HCT116 (cell line): ENCODE measurements around the gene ABLIM1. TPM values are rescaled to one million over a fixed set of nuclear protein-coding genes. Genes with fewer than 3 reads are reported as not detected.

Experiments used
- ATAC-seq: fragments of 200-7000 bp; cut with Tn5 transposase; 2 replicates; pipeline ENCODE4 v1.9.1; 2020; ENCODE audit warnings: mild to moderate bottlenecking, moderate library complexity
- BruUV-seq: library from RNA; stranded (reverse); fragments of 400-500 nt; replicated peaks from 2 replicates; lab custom pipeline; 2021; lab: Mats Ljungman, UMichigan
- CTCF ChIA-PET: fragments of 300-600 bp; sonication (Branson Sonifier 250); formaldehyde crosslinking; loops from one replicate; lab custom pipeline; 2021; ENCODE audit warnings: antibody characterized with exemption; lab: Charles Lee
- POLR2A ChIA-PET: fragments of 300-600, 350-600 bp; sonication (Branson Sonifier 250); formaldehyde crosslinking; loops from one replicate; lab custom pipeline; 2021; ENCODE audit warnings: antibody characterized with exemption; lab: Charles Lee
- RAD21 ChIA-PET, 2 experiments: fragments of 300-600 bp; sonication (Branson Sonifier 250); formaldehyde crosslinking; loops; one replicate each; lab custom pipeline; 2023; ENCODE audit warnings: low total read pairs in 2 of 2; ENCODE audit not compliant: uncharacterized antibody in 2 of 2, unreplicated experiment in 2 of 2, low non-redundant PET in 1 of 2; lab: Charles Lee
- DNase-seq: peaks from one replicate; pipeline ENCODE4 v3.0.0-alpha.2; 2010; ENCODE audit warnings: low read depth, low spot score
- H2AFZ ChIP-seq: fragments of 200-600 bp; shearing (Covaris generic), sonication (generic); 2 replicates; pipeline ENCODE4 v1.6.1; 2017; ENCODE audit warnings: low read depth, mixed run types, mixed read lengths, antibody characterized with exemption, low read length; ENCODE audit not compliant: poor library complexity, severe bottlenecking
- H3K27ac ChIP-seq: 2 replicates; pipeline ENCODE4 v1.5.1; 2012; ENCODE audit warnings: low read depth, low read length
- H3K27me3 ChIP-seq: fragments of 200-600 bp; sonication (generic); 2 replicates; pipeline ENCODE4 v1.6.1; 2016; ENCODE audit warnings: mixed run types, low read length, mixed read lengths; ENCODE audit not compliant: insufficient read depth
- H3K36me3 ChIP-seq, 2 experiments: fragments of 200-500 bp in 1 of 2; fragments of 200-600 bp in 1 of 2; sonication (Bioruptor generic) in 1 of 2; sonication (generic) in 1 of 2; 2 replicates each; pipeline versions ENCODE4 v1.5.1 to v1.6.1; 2014 to 2016; ENCODE audit warnings: low read length in 2 of 2, inconsistent platforms in 1 of 2, mixed read lengths in 1 of 2, mixed run types in 1 of 2; ENCODE audit not compliant: insufficient read depth in 2 of 2, control insufficient read depth in 1 of 2
- H3K4me1 ChIP-seq, 2 experiments: fragments of 200-600 bp in 1 of 2; sonication (generic) in 1 of 2; 2 replicates each; pipeline versions ENCODE4 v1.5.1 to v1.6.1; 2012 to 2017; ENCODE audit warnings: low read length in 2 of 2, inconsistent platforms in 1 of 2, mild to moderate bottlenecking in 1 of 2, mixed read lengths in 1 of 2, mixed run types in 1 of 2, moderate library complexity in 1 of 2; ENCODE audit not compliant: insufficient read depth in 2 of 2, control insufficient read depth in 1 of 2
- H3K4me2 ChIP-seq: fragments of 200-600 bp; sonication (generic); 2 replicates; pipeline ENCODE4 v1.6.1; 2017; ENCODE audit warnings: mixed run types, low read length, mixed read lengths
- H3K4me3 ChIP-seq, 2 experiments: fragments of 200-600 bp in 1 of 2; sonication (generic) in 1 of 2; replicated peaks in 1 of 2; 2 replicates each; pipeline ENCODE4 v1.5.1; 2011 to 2016; ENCODE audit warnings: low read length in 2 of 2, control low read depth in 1 of 2, low read depth in 1 of 2, mild to moderate bottlenecking in 1 of 2, mixed read lengths in 1 of 2, mixed run types in 1 of 2
- H3K79me2 ChIP-seq: fragments of 200-600 bp; sonication (generic); 2 replicates; pipeline ENCODE4 v1.6.1; 2017; ENCODE audit warnings: mild to moderate bottlenecking, mixed run types, low read length, moderate library complexity, mixed read lengths; ENCODE audit not compliant: insufficient read depth
- H3K9ac ChIP-seq: fragments of 200-600 bp; sonication (generic); 2 replicates; pipeline ENCODE4 v1.6.1; 2016; ENCODE audit warnings: low read length, mixed read lengths
- H3K9me2 ChIP-seq: fragments of 200-600 bp; sonication (generic), shearing (Covaris generic); 2 replicates; pipeline ENCODE4 v1.6.1; 2017; ENCODE audit warnings: mixed run types, mild to moderate bottlenecking, moderate library complexity; ENCODE audit not compliant: insufficient read depth
- H3K9me3 ChIP-seq, 2 experiments: fragments of 200-500 bp in 1 of 2; fragments of 200-600 bp in 1 of 2; sonication (Bioruptor generic) in 1 of 2; sonication (generic) in 1 of 2; 2 replicates each; pipeline ENCODE4 v1.6.1; 2014 to 2017; ENCODE audit warnings: low read length in 2 of 2, mixed read lengths in 2 of 2, inconsistent platforms in 1 of 2, low read depth in 1 of 2, mild to moderate bottlenecking in 1 of 2, mixed run types in 1 of 2, moderate library complexity in 1 of 2; ENCODE audit not compliant: control insufficient read depth in 1 of 2, insufficient read depth in 1 of 2
- H4K20me1 ChIP-seq: fragments of 200-600 bp; sonication (generic), shearing (Covaris generic); 2 replicates; pipeline ENCODE4 v1.6.1; 2017; ENCODE audit warnings: mixed run types, mild to moderate bottlenecking, moderate library complexity; ENCODE audit not compliant: insufficient read depth
- CBX3 ChIP-seq: IDR thresholded peaks from 2 replicates; pipeline ENCODE4 v1.6.1; 2012; ENCODE audit warnings: low read depth
- CEBPB ChIP-seq: IDR thresholded peaks from 2 replicates; pipeline ENCODE4 v1.6.1; 2012; ENCODE audit warnings: low read depth
- SP1 ChIP-seq: IDR thresholded peaks from 2 replicates; pipeline ENCODE4 v1.6.1; 2012; ENCODE audit warnings: low read depth
- SRF ChIP-seq: IDR thresholded peaks from 2 replicates; pipeline ENCODE4 v1.6.1; 2012; ENCODE audit warnings: low read depth
- YY1 ChIP-seq: IDR thresholded peaks from 2 replicates; pipeline ENCODE4 v1.6.1; 2011; ENCODE audit warnings: low read length, low read depth, moderate library complexity, mild to moderate bottlenecking; ENCODE audit not compliant: insufficient replicate concordance; ENCODE audit errors: extremely low read depth
- ZFX ChIP-seq: fragments of 450-650 bp; IDR thresholded peaks from 2 replicates; pipeline ENCODE4 v1.6.1; 2017
- intact Hi-C: fragments of 100-400 bp; cut with micrococcal nuclease; formaldehyde crosslinking; loops from 2 replicates; pipeline ENCODE4 v1.10.0; 2022
- total RNA-seq: library from RNA; stranded (reverse); gene quantifications from one replicate; pipeline ENCODE4 v1.2.1, GENCODE V29; 2021; ENCODE audit not compliant: unreplicated experiment
- TF ChIP-seq, protein P1 (sequence below): IDR thresholded peaks from 2 replicates; pipeline ENCODE4 v1.6.1; 2012
- TF ChIP-seq, protein P2 (sequence below): IDR thresholded peaks from 2 replicates; pipeline ENCODE4 v1.6.1; 2011; ENCODE audit warnings: mild to moderate bottlenecking, low read length, moderate library complexity; ENCODE audit not compliant: insufficient replicate concordance; ENCODE audit errors: extremely low read depth
- TF ChIP-seq, protein P3 (sequence below): IDR thresholded peaks from 2 replicates; pipeline ENCODE4 v1.6.1; 2012; ENCODE audit warnings: low read depth
- TF ChIP-seq, protein P4 (sequence below), 3 experiments: fragments of 200-600 bp in 1 of 3; sonication (generic) in 1 of 3; IDR thresholded peaks in 2 of 3; conservative IDR thresholded peaks in 1 of 3; 2 replicates each; pipeline ENCODE4 v1.5.1; 2012 to 2017; ENCODE audit warnings: low read depth in 2 of 3, low read length in 2 of 3, antibody characterized with exemption in 1 of 3, borderline replicate concordance in 1 of 3, control low read depth in 1 of 3, mild to moderate bottlenecking in 1 of 3, mixed read lengths in 1 of 3, mixed run types in 1 of 3, moderate library complexity in 1 of 3; ENCODE audit not compliant: insufficient read depth in 1 of 3

Gene ABLIM1
- total RNA-seq, 1 experiment from 2014 or later, result 96.2 TPM

DNA sequence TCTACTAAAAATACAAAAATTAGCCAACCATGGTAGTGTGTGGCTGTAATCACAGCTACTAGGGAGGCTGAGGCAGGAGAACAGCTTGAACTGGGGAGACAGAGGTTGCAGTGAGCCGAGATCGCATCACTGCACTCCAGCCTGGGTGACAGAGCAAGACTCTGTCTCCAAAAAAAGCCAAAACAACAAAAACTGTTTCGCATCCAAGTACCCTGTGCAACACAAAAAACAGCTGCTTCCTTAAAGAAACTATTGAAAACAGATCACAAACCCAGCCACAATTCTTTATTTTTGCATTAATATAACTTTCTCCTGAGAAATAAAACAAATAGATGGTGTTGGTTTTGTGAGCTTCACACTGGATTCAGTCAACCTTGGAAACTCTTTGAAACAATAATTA is 141.7 kb downstream of the ABLIM1 start:
- H3K79me2 ChIP-seq, result peaks cover 87% of the 10 kb centered on the region
- POLR2A ChIA-PET, result no interaction called here
- ATAC-seq, result no peak
- H3K9me3 ChIP-seq, result no peaks in the 10 kb centered on the region
- no peak overlapping the region for H3K9ac ChIP-seq
- H3K27me3 ChIP-seq, result no peaks in the 10 kb centered on the region
- no peak for DNase-seq
- CTCF ChIA-PET, result no interaction called here
- no peaks in the 10 kb centered on the region for H3K9me2 ChIP-seq
- no peak overlapping the region for H3K27ac ChIP-seq
- H2AFZ ChIP-seq, result no peak overlapping the region
- intact Hi-C loops, result no loop called here
- BruUV-seq, result no TSS peak
- TF ChIP-seq CBX3 (no peak), ZFX (no peak), YY1 (no peak), CEBPB (no peak), SP1 (no peak), SRF (no peak)
- TF ChIP-seq, protein P1, sequence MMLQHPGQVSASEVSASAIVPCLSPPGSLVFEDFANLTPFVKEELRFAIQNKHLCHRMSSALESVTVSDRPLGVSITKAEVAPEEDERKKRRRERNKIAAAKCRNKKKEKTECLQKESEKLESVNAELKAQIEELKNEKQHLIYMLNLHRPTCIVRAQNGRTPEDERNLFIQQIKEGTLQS, result no peak
- TF ChIP-seq, protein P2, sequence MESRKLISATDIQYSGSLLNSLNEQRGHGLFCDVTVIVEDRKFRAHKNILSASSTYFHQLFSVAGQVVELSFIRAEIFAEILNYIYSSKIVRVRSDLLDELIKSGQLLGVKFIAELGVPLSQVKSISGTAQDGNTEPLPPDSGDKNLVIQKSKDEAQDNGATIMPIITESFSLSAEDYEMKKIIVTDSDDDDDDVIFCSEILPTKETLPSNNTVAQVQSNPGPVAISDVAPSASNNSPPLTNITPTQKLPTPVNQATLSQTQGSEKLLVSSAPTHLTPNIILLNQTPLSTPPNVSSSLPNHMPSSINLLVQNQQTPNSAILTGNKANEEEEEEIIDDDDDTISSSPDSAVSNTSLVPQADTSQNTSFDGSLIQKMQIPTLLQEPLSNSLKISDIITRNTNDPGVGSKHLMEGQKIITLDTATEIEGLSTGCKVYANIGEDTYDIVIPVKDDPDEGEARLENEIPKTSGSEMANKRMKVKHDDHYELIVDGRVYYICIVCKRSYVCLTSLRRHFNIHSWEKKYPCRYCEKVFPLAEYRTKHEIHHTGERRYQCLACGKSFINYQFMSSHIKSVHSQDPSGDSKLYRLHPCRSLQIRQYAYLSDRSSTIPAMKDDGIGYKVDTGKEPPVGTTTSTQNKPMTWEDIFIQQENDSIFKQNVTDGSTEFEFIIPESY, result no peak
- TF ChIP-seq, protein P3, sequence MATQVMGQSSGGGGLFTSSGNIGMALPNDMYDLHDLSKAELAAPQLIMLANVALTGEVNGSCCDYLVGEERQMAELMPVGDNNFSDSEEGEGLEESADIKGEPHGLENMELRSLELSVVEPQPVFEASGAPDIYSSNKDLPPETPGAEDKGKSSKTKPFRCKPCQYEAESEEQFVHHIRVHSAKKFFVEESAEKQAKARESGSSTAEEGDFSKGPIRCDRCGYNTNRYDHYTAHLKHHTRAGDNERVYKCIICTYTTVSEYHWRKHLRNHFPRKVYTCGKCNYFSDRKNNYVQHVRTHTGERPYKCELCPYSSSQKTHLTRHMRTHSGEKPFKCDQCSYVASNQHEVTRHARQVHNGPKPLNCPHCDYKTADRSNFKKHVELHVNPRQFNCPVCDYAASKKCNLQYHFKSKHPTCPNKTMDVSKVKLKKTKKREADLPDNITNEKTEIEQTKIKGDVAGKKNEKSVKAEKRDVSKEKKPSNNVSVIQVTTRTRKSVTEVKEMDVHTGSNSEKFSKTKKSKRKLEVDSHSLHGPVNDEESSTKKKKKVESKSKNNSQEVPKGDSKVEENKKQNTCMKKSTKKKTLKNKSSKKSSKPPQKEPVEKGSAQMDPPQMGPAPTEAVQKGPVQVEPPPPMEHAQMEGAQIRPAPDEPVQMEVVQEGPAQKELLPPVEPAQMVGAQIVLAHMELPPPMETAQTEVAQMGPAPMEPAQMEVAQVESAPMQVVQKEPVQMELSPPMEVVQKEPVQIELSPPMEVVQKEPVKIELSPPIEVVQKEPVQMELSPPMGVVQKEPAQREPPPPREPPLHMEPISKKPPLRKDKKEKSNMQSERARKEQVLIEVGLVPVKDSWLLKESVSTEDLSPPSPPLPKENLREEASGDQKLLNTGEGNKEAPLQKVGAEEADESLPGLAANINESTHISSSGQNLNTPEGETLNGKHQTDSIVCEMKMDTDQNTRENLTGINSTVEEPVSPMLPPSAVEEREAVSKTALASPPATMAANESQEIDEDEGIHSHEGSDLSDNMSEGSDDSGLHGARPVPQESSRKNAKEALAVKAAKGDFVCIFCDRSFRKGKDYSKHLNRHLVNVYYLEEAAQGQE, result no peak
- TF ChIP-seq, protein P4, sequence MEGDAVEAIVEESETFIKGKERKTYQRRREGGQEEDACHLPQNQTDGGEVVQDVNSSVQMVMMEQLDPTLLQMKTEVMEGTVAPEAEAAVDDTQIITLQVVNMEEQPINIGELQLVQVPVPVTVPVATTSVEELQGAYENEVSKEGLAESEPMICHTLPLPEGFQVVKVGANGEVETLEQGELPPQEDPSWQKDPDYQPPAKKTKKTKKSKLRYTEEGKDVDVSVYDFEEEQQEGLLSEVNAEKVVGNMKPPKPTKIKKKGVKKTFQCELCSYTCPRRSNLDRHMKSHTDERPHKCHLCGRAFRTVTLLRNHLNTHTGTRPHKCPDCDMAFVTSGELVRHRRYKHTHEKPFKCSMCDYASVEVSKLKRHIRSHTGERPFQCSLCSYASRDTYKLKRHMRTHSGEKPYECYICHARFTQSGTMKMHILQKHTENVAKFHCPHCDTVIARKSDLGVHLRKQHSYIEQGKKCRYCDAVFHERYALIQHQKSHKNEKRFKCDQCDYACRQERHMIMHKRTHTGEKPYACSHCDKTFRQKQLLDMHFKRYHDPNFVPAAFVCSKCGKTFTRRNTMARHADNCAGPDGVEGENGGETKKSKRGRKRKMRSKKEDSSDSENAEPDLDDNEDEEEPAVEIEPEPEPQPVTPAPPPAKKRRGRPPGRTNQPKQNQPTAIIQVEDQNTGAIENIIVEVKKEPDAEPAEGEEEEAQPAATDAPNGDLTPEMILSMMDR (IDR thresholded peaks at IDR 0.05 in 2 of 3, conservative IDR thresholded peaks at IDR 0.05 in 1 of 3; ENCODE audit: borderline replicate concordance in 1 of 3, insufficient read depth in 1 of 3, low read depth in 2 of 3, low read length in 2 of 3), result no peak
- no peaks in the 10 kb centered on the region for H3K36me3 ChIP-seq
- H3K4me1 ChIP-seq, result peaks cover 32 to 35% of the 10 kb centered on the region in 2 experiments
- no peak overlapping the region for H3K4me3 ChIP-seq
- no peak overlapping the region for H3K4me2 ChIP-seq
- RAD21 ChIA-PET, result no interaction called here
- no peaks in the 10 kb centered on the region; the same call in 1 of the 2 replicates for H4K20me1 ChIP-seq
